HepG2 (cell line): ENCODE data around the gene ECSCR. TPM values are rescaled to one million over a fixed set of nuclear protein-coding genes. Genes with fewer than 3 reads are reported as not detected.

Experiments
- ARHGAP35 ChIP-seq: sonication (generic); formaldehyde crosslinking; IDR thresholded peaks from 2 replicates; pipeline ENCODE4 v1.9.0; 2022; ENCODE audit warnings: mild to moderate bottlenecking, inconsistent platforms, moderate library complexity, missing genetic modification reagents, borderline replicate concordance
- ARID2 ChIP-seq: sonication (generic); formaldehyde crosslinking; IDR thresholded peaks from 2 replicates; pipeline ENCODE4 v1.8.1; 2022; ENCODE audit warnings: mild to moderate bottlenecking, missing genetic modification reagents, borderline replicate concordance
- CBX5 ChIP-seq: sonication (generic); formaldehyde crosslinking; IDR thresholded peaks from 2 replicates; pipeline ENCODE4 v1.4.0; 2020; ENCODE audit warnings: missing genetic modification reagents, borderline replicate concordance
- DMAP1 ChIP-seq: IDR thresholded peaks from 2 replicates; pipeline ENCODE4 v1.6.1; 2016
- E2F5 ChIP-seq: sonication (generic); formaldehyde crosslinking; conservative IDR thresholded peaks from 2 replicates; pipeline ENCODE4 v1.4.0; 2020; ENCODE audit warnings: missing genetic modification reagents
- GLMP ChIP-seq: sonication (generic); formaldehyde crosslinking; IDR thresholded peaks from 2 replicates; pipeline ENCODE4 v1.9.0; 2021; ENCODE audit warnings: missing genetic modification reagents, mild to moderate bottlenecking, borderline replicate concordance
- HIVEP1 ChIP-seq: sonication (generic); formaldehyde crosslinking; IDR thresholded peaks from 2 replicates; pipeline ENCODE4 v1.4.0; 2020; ENCODE audit warnings: mild to moderate bottlenecking, missing genetic modification reagents
- JUN ChIP-seq: sonication (generic); formaldehyde crosslinking; IDR thresholded peaks from 2 replicates; pipeline ENCODE4 v1.4.0; 2020; ENCODE audit warnings: mild to moderate bottlenecking, missing genetic modification reagents
- MAFK ChIP-seq, 2 experiments: IDR thresholded peaks in 1 of 2; conservative IDR thresholded peaks in 1 of 2; 2 replicates each; pipeline ENCODE4 v1.6.1; 2011; ENCODE audit warnings: improper control_type of control experiment in 2 of 2, low read length in 2 of 2
- MIER3 ChIP-seq: IDR thresholded peaks from 2 replicates; pipeline ENCODE4 v1.6.1; 2016; ENCODE audit warnings: missing compliant biosample characterization, borderline replicate concordance
- NR1H2 ChIP-seq: sonication (generic); formaldehyde crosslinking; IDR thresholded peaks from 2 replicates; pipeline ENCODE4 v1.8.1; 2022; ENCODE audit warnings: low read depth, missing genetic modification reagents, borderline replicate concordance
- NR2F1 ChIP-seq, 2 experiments: fragments of 450-650 bp in 1 of 2; formaldehyde crosslinking in 1 of 2; IDR thresholded peaks; 2 replicates each; pipeline versions ENCODE4 v1.5.0 to v1.6.1; 2016 to 2020; ENCODE audit warnings: mild to moderate bottlenecking in 1 of 2, missing compliant biosample characterization in 1 of 2, missing genetic modification reagents in 1 of 2, moderate library complexity in 1 of 2
- RNF219 ChIP-seq: sonication (generic); formaldehyde crosslinking; IDR thresholded peaks from 2 replicates; pipeline ENCODE4 v1.5.0; 2020; ENCODE audit warnings: mild to moderate bottlenecking, missing genetic modification reagents
- SMAD3 ChIP-seq: sonication (generic); formaldehyde crosslinking; IDR thresholded peaks from 2 replicates; pipeline ENCODE4 v1.4.0; 2020; ENCODE audit warnings: missing genetic modification reagents
- SMAD9 ChIP-seq: sonication (generic); formaldehyde crosslinking; IDR thresholded peaks from 2 replicates; pipeline ENCODE4 v1.5.1; 2020; ENCODE audit warnings: mild to moderate bottlenecking, missing genetic modification reagents
- SMARCE1 ChIP-seq: fragments of 450-650 bp; IDR thresholded peaks from 2 replicates; pipeline ENCODE4 v1.6.1; 2017; ENCODE audit warnings: borderline replicate concordance
- SP2 ChIP-seq: sonication (generic); formaldehyde crosslinking; IDR thresholded peaks from 2 replicates; pipeline ENCODE4 v1.5.1; 2020; ENCODE audit warnings: mild to moderate bottlenecking, missing genetic modification reagents
- ZBTB44 ChIP-seq: sonication (generic); formaldehyde crosslinking; IDR thresholded peaks from 2 replicates; pipeline ENCODE4 v1.4.0; 2020; ENCODE audit warnings: missing genetic modification reagents
- ZFAT ChIP-seq: sonication (generic); formaldehyde crosslinking; conservative IDR thresholded peaks from 2 replicates; pipeline ENCODE4 v1.8.1; 2023; ENCODE audit warnings: missing genetic modification reagents, inconsistent platforms
- ZFP82 ChIP-seq: sonication (generic); formaldehyde crosslinking; IDR thresholded peaks from 2 replicates; pipeline ENCODE4 v1.5.1; 2020; ENCODE audit warnings: mild to moderate bottlenecking, missing genetic modification reagents, borderline replicate concordance
- ZMYM3 ChIP-seq: sonication (generic); formaldehyde crosslinking; IDR thresholded peaks from 2 replicates; pipeline ENCODE4 v1.5.1; 2020; ENCODE audit warnings: mild to moderate bottlenecking, missing genetic modification reagents
- ZNF264 ChIP-seq: sonication (generic); formaldehyde crosslinking; IDR thresholded peaks from 2 replicates; pipeline ENCODE4 v1.4.0; 2020; ENCODE audit warnings: missing genetic modification reagents
- ZNF382 ChIP-seq: sonication (generic); formaldehyde crosslinking; IDR thresholded peaks from 2 replicates; pipeline ENCODE4 v1.5.0; 2020; ENCODE audit warnings: missing genetic modification reagents, mild to moderate bottlenecking, borderline replicate concordance
- ZNF510 ChIP-seq: sonication (generic); formaldehyde crosslinking; IDR thresholded peaks from 2 replicates; pipeline ENCODE4 v1.4.0; 2020; ENCODE audit warnings: low read depth, mild to moderate bottlenecking, missing genetic modification reagents
- ZNF580 ChIP-seq: IDR thresholded peaks from 2 replicates; pipeline ENCODE4 v1.6.1; 2016; ENCODE audit warnings: low read depth, borderline replicate concordance
- polyA plus RNA-seq, 8 experiments: library from polyadenylated mRNA; depleted of rRNA in 3 of 8; stranded (reverse) in 7 of 8; unstranded in 1 of 8; fragments of >200 nt; fragmentation: Illumina TruSeq in 4 of 8; extraction: Trizol in 4 of 8; gene quantifications; 2 replicates each; pipeline versions ENCODE4 v1.2.1 to v1.2.3, GENCODE V29; 2011 to 2016; ENCODE audit warnings: low read depth in 4 of 8, missing spikeins in 1 of 8, mixed read lengths in 1 of 8; ENCODE audit not compliant: insufficient read depth in 1 of 8
- total RNA-seq, 5 experiments: library from RNA; depleted of rRNA; stranded (reverse); fragments of >200 nt; fragmentation: Illumina TruSeq; extraction: Trizol; gene quantifications; 2 replicates each; pipeline ENCODE4 v1.2.3, GENCODE V29; 2016; ENCODE audit warnings: low read depth in 1 of 5

The ECSCR gene
- total and polyA plus RNA-seq, 2 of the 13 experiments (the other 11 are each of a cell fraction or from before 2014, with no cell fraction given), result 0.18 TPM; not detected in 1

GRCh38 chr5:139403787-139404483 lies 58.6 kb downstream of the ECSCR start, which contains the start of gene SPATA24 (continued):
- TF ChIP-seq SMAD9 (CRISPR knock-in tag) (0 out of 2 replicates have a peak, but pooled peaks have one; percentile 74), ARHGAP35 (CRISPR knock-in tag) (0 out of 2 replicates have a peak, but pooled peaks have one; percentile 23), ZNF382 (CRISPR knock-in tag) (no peak), MAFK (conservative IDR thresholded peaks at IDR 0.05 in 1 of 2, IDR thresholded peaks at IDR 0.05 in 1 of 2; ENCODE audit: low read length in 2 of 2) (no peak), ZMYM3 (CRISPR knock-in tag) (peak; percentile 54; the same call in 1 of the 2 replicates), CBX5 (CRISPR knock-in tag) (no peak), E2F5 (CRISPR knock-in tag) (no peak), DMAP1 (CRISPR knock-in tag) (peak; percentile 46; the same call in 1 of the 2 replicates), HIVEP1 (CRISPR knock-in tag) (peak; percentile 72), SMAD3 (no peak), ZNF264 (CRISPR knock-in tag) (no peak), JUN (CRISPR knock-in tag) (no peak), ARID2 (CRISPR knock-in tag) (no peak), NR2F1 (CRISPR knock-in tag; IDR thresholded peaks at IDR 0.05) (no peak), ZNF510 (no peak), MIER3 (CRISPR knock-in tag) (no peak), NR1H2 (CRISPR knock-in tag) (no peak), ZBTB44 (CRISPR knock-in tag) (no peak), ZFP82 (CRISPR knock-in tag) (no peak), SMARCE1 (no peak), ZFAT (CRISPR knock-in tag) (no peak), RNF219 (CRISPR knock-in tag) (peak; percentile 20; the same call in 1 of the 2 replicates), SP2 (CRISPR knock-in tag) (peak; percentile 60), GLMP (CRISPR knock-in tag) (no peak), ZNF580 (CRISPR knock-in tag) (peak; percentile 7; the same call in 1 of the 2 replicates)
